Thymus (tissue), 11 donors: ENCODE data around the gene MFSD12. TPM values are rescaled to one million over a fixed set of nuclear protein-coding genes. Genes with fewer than 3 reads are reported as not detected.

Experiments
- DNase-seq, 9 donors: peaks; one replicate each; pipeline ENCODE4 v3.0.0-alpha.2; 2013; ENCODE audit warnings: low spot score in 9 of 9, low read depth in 6 of 9, missing footprints in 1 of 9
- H3K27ac ChIP-seq, 2 donors: one replicate each; pipeline ENCODE4 v1.5.1; 2013; ENCODE audit warnings: control low read depth in 1 of 2, low read depth in 1 of 2, low read length in 1 of 2, mild to moderate bottlenecking in 1 of 2, moderate library complexity in 1 of 2
- H3K27me3 ChIP-seq, 2 donors: one replicate each; pipeline ENCODE4 v1.5.1; 2013; ENCODE audit warnings: low read length in 1 of 2; ENCODE audit not compliant: control insufficient read depth in 2 of 2, insufficient read depth in 1 of 2
- H3K36me3 ChIP-seq, 2 donors: one replicate each; pipeline ENCODE4 v1.5.1; 2013; ENCODE audit warnings: low read length in 1 of 2, mild to moderate bottlenecking in 1 of 2, moderate library complexity in 1 of 2; ENCODE audit not compliant: control insufficient read depth in 2 of 2, insufficient read depth in 2 of 2
- H3K4me1 ChIP-seq, 2 donors: one replicate each; pipeline ENCODE4 v1.5.1; 2013; ENCODE audit warnings: low read length in 2 of 2; ENCODE audit not compliant: control insufficient read depth in 2 of 2, insufficient read depth in 2 of 2
- H3K4me3 ChIP-seq, 2 donors: one replicate each; pipeline ENCODE4 v1.5.1; 2013; ENCODE audit warnings: low read length in 2 of 2, control low read depth in 1 of 2, mild to moderate bottlenecking in 1 of 2
- H3K9me3 ChIP-seq, 2 donors: one replicate each; pipeline ENCODE4 v1.5.1; 2013; ENCODE audit warnings: low read length in 1 of 2, mild to moderate bottlenecking in 1 of 2; ENCODE audit not compliant: control insufficient read depth in 2 of 2, insufficient read depth in 1 of 2
- WGBS: extraction: QIAGEN DNeasy Blood & Tissue Kit; methylation state at CpG from one replicate; pipeline ENCODE4 v1.1.7; 2013; 5-methylcytosine and 5-hydroxymethylcytosine counted together
- polyA plus RNA-seq: library from polyadenylated mRNA; stranded (reverse); fragments of 200-250 nt; gene quantifications from one replicate; pipeline ENCODE4 v1.2.3, GENCODE V29; 2013
- total RNA-seq: library from RNA; stranded (reverse); fragments of 120-200 nt; gene quantifications from one replicate; pipeline ENCODE4 v1.2.4, GENCODE V29; 2013
- donor health status: healthy.

The MFSD12 gene
- total and polyA plus RNA-seq, 2 donors, result 47.5 to 76.0 TPM

- Histone ChIP-seq H3K4me3 (no peak overlapping the region), H3K27me3 (peaks cover 0 to 3% of the 10 kb centered on the region in 2 donors), H3K4me1 (peaks cover 6 to 16% of the 10 kb centered on the region in 2 donors), H3K27ac (no peak overlapping the region), H3K36me3 (peaks cover 17 to 41% of the 10 kb centered on the region in 2 donors), H3K9me3 (peaks cover 1 to 10% of the 10 kb centered on the region in 2 donors)
- 95% methylated on average over 17 of the region's 17 CpGs for WGBS
- no peak for DNase-seq
Measured at GRCh38 chr19:3578390-3578789, 21.0 kb upstream of the MFSD12 start.

- DNase-seq, result no peak
- Histone ChIP-seq H3K27ac (no peak overlapping the region), H3K36me3 (peaks cover 17 to 41% of the 10 kb centered on the region in 2 donors), H3K9me3 (peaks cover 1 to 10% of the 10 kb centered on the region in 2 donors), H3K27me3 (no peaks in the 10 kb centered on the region), H3K4me3 (no peak overlapping the region), H3K4me1 (peaks cover 7 to 17% of the 10 kb centered on the region in 2 donors)
- 98% methylated on average over 60 of the region's 60 CpGs for WGBS
Measured at GRCh38 chr19:3577723-3578344, 20.4 kb upstream of the MFSD12 start.

DNA sequence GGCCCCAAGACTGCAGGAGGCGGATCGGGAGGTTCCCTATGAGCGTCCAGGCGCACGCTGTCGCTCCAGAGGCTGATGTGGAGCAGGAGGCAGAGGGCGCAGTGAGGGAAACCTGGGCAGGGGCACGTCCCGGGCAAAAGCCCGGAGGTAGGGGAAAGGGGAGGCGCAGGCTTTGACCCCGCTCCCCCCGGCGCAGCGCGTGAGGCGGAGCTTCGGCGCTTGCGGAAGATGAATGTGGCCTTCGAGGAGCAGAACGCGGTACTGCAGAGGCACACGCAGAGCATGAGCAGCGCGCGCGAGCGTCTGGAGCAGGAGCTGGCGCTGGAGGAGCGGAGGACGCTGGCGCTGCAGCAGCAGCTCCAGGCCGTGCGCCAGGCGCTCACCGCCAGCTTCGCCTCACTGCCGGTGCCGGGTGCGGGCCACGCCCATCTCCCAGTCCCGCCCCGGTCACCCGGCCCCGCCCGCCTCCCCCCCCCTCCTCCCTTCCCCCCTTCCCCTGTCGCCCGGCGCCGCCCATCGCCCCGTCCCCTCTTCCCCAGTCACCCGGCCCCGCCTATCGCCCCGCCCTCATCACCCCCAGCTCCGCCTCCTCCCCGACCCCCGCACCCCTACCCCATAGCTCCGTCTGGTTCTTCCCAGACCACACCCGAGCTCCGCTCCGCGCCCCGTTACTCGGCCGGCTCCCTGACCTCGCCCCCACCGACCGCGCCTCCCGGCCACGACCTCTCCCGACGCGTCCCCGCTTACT, 19.5 kb upstream of the MFSD12 start:
- H3K9me3 ChIP-seq, result peaks cover 1 to 13% of the 10 kb centered on the region in 2 donors
- DNase-seq, result no peak
- 92% methylated on average over 78 of the region's 78 CpGs for WGBS
- peaks cover 17 to 41% of the 10 kb centered on the region in 2 donors for H3K36me3 ChIP-seq
- H3K27ac ChIP-seq, result no peak overlapping the region
- peaks cover 12 to 23% of the 10 kb centered on the region in 2 donors for H3K4me1 ChIP-seq
- H3K27me3 ChIP-seq, result no peaks in the 10 kb centered on the region
- no peak overlapping the region for H3K4me3 ChIP-seq

DNA sequence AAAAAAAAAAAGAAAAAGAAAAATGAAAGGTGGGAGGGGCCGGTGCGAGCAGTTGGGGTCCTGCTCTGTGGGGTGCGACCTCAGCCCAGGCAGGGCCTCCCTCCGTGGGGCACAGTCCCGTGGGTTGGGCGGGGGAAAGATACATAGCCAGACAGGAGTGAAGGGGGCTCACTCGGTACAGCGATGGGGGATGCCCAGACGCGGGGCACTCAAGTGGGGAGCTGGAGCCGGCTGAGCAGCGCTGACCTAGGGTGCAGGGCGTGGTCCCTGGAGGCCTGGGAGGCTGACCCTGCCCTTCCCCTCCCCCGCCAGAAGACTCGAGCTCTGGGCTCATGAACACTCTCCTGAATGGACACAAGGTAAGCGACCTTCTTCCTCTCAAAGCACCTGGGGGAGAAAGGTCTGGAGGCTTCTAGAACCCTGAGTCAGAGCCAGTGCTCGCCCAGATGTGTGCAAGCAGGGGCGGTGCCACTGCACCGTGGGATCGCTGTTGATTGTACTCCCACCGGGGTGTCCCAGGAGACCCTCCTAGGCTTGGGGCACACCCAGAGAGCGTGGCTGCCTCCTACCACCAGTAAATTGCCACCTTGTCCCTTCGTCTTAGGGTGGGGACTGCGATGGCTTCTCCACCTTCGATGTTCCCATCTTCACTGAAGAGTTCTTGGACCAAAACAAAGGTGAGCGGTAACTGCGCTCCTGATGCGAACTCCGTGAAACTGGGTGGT, 18.7 kb upstream of the MFSD12 start:
- no peak overlapping the region for H3K27ac ChIP-seq
- H3K4me3 ChIP-seq, result no peak overlapping the region
- H3K4me1 ChIP-seq, result peaks cover 12 to 26% of the 10 kb centered on the region in 2 donors
- DNase-seq, result no peak
- H3K9me3 ChIP-seq, result peaks cover 1 to 13% of the 10 kb centered on the region in 2 donors
- WGBS, result 96% methylated on average over 29 of the region's 29 CpGs
- H3K36me3 ChIP-seq, result peaks cover 17 to 41% of the 10 kb centered on the region in 2 donors
- no peaks in the 10 kb centered on the region for H3K27me3 ChIP-seq

GRCh38 chr19:3575260-3575741, 17.9 kb upstream of the MFSD12 start:
- Histone ChIP-seq H3K27ac (peak overlapping the region in 1 of 2 donors; percentile 31), H3K4me3 (no peak overlapping the region), H3K36me3 (peaks cover 17 to 41% of the 10 kb centered on the region in 2 donors), H3K27me3 (no peaks in the 10 kb centered on the region), H3K4me1 (peaks cover 12 to 26% of the 10 kb centered on the region in 2 donors), H3K9me3 (peaks cover 1 to 13% of the 10 kb centered on the region in 2 donors)
- DNase-seq, result peak in 1 of 9 donors; percentile 44
- WGBS, result 97% methylated on average over 19 of the region's 19 CpGs

- peaks cover 1 to 13% of the 10 kb centered on the region in 2 donors for H3K9me3 ChIP-seq
- peak in 7 of 9 donors; percentile 58 to 88 (median 71) for DNase-seq
- peaks cover 17 to 41% of the 10 kb centered on the region in 2 donors for H3K36me3 ChIP-seq
- 75% methylated on average over 55 of the region's 55 CpGs for WGBS
- peak overlapping the region; percentile 80 to 83 for H3K4me3 ChIP-seq
- H3K27ac ChIP-seq, result no peak overlapping the region
- peaks cover 12 to 26% of the 10 kb centered on the region in 2 donors for H3K4me1 ChIP-seq
- no peaks in the 10 kb centered on the region for H3K27me3 ChIP-seq
Measured at GRCh38 chr19:3573858-3574637, 16.7 kb upstream of the MFSD12 start.

GRCh38 chr19:3573162-3573857, 15.9 kb upstream of the MFSD12 start:
- peaks cover 1 to 13% of the 10 kb centered on the region in 2 donors for H3K9me3 ChIP-seq
- DNase-seq, result no peak
- H3K27me3 ChIP-seq, result no peaks in the 10 kb centered on the region
- peak overlapping the region; percentile 80 to 83 for H3K4me3 ChIP-seq
- H3K27ac ChIP-seq, result peak overlapping the region; percentile 76 to 77
- peaks cover 12 to 26% of the 10 kb centered on the region in 2 donors for H3K4me1 ChIP-seq
- under 1% methylated on average over 60 of the region's 60 CpGs for WGBS
- peaks cover 17 to 34% of the 10 kb centered on the region in 2 donors for H3K36me3 ChIP-seq

GRCh38 chr19:3572855-3573161, 15.4 kb upstream of the MFSD12 start, which contains the start of gene HMG20B:
HMG20B (plus strand) TSS chr19:3572944; CDS start chr19:3573310, 366 bp downstream.
- no peak for DNase-seq
- WGBS, result under 1% methylated on average over 30 of the region's 30 CpGs
- peaks cover 1 to 13% of the 10 kb centered on the region in 2 donors for H3K9me3 ChIP-seq
- H3K27ac ChIP-seq, result peak within 1 kb of the TSS; percentile 77
- H3K36me3 ChIP-seq, result peaks cover 17 to 29% of the 10 kb centered on the region in 2 donors
- no peaks in the 10 kb centered on the region for H3K27me3 ChIP-seq
- peak within 1 kb of the TSS; percentile 80 to 83 for H3K4me3 ChIP-seq
- H3K4me1 ChIP-seq, result peaks cover 12 to 26% of the 10 kb centered on the region in 2 donors
